HepG2 (cell line): ENCODE results near the gene CCDC30.

Experiments
- KMT2B ChIP-seq: IDR thresholded peaks from 2 replicates; pipeline ENCODE4 v1.6.1; 2016; ENCODE audit warnings: missing genetic modification reagents, missing compliant biosample characterization
- PLRG1 ChIP-seq: fragments of 450-650 bp; conservative IDR thresholded peaks from 2 replicates; pipeline ENCODE4 v1.6.1; 2016
- RFXAP ChIP-seq: sonication (generic); formaldehyde crosslinking; IDR thresholded peaks from 2 replicates; pipeline ENCODE4 v1.4.0; 2020; ENCODE audit warnings: missing genetic modification reagents, borderline replicate concordance
- TF ChIP-seq, protein P1 (sequence below): sonication (generic); formaldehyde crosslinking; IDR thresholded peaks from 2 replicates; pipeline ENCODE4 v1.5.0; 2020; ENCODE audit warnings: mild to moderate bottlenecking, missing genetic modification reagents, moderate library complexity
- TF ChIP-seq, protein P2 (sequence below): IDR thresholded peaks from 2 replicates; pipeline ENCODE4 v1.6.1; 2016; ENCODE audit warnings: low read depth, control low read depth

DNA sequence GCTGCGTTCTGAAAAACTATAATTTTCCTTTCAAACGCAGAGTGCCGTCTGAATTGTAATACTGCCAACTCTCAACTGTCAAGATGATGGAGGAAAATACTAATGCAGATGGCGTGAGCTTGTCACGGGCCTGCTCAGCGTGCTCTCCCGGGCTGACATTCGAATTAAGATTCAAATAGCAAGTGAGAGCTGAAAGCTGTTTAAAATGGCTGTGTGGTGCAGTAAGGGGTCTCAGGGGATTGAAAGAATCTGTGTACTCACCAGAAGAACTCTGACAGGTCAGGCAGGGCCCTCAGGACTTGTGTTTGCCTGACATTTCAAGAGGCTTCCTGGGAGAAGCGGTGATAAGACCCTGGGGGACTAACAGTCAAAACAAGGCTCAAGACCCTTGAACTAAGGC lies 40.3 kb upstream of the CCDC30 start:
- TF ChIP-seq PLRG1 (no peak), RFXAP (no peak), KMT2B (CRISPR knock-in tag) (no peak)
- TF ChIP-seq, protein P1, sequence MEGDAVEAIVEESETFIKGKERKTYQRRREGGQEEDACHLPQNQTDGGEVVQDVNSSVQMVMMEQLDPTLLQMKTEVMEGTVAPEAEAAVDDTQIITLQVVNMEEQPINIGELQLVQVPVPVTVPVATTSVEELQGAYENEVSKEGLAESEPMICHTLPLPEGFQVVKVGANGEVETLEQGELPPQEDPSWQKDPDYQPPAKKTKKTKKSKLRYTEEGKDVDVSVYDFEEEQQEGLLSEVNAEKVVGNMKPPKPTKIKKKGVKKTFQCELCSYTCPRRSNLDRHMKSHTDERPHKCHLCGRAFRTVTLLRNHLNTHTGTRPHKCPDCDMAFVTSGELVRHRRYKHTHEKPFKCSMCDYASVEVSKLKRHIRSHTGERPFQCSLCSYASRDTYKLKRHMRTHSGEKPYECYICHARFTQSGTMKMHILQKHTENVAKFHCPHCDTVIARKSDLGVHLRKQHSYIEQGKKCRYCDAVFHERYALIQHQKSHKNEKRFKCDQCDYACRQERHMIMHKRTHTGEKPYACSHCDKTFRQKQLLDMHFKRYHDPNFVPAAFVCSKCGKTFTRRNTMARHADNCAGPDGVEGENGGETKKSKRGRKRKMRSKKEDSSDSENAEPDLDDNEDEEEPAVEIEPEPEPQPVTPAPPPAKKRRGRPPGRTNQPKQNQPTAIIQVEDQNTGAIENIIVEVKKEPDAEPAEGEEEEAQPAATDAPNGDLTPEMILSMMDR (CRISPR knock-in tag): no peak
- TF ChIP-seq, protein P2, sequence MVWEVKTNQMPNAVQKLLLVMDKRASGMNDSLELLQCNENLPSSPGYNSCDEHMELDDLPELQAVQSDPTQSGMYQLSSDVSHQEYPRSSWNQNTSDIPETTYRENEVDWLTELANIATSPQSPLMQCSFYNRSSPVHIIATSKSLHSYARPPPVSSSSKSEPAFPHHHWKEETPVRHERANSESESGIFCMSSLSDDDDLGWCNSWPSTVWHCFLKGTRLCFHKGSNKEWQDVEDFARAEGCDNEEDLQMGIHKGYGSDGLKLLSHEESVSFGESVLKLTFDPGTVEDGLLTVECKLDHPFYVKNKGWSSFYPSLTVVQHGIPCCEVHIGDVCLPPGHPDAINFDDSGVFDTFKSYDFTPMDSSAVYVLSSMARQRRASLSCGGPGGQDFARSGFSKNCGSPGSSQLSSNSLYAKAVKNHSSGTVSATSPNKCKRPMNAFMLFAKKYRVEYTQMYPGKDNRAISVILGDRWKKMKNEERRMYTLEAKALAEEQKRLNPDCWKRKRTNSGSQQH (CRISPR knock-in tag): no peak
